T follicular helper cell (primary cell): ENCODE data around the gene CRLF1.

Experiments
- DNase-seq: peaks from one replicate; pipeline ENCODE4 v3.0.0-alpha.2; 2020; ENCODE audit warnings: low read depth
- total RNA-seq, 2 experiments: gene quantifications; one replicate each; lab custom pipeline; 2026; lab: John Stamatoyannopoulos, UW

CRLF1 gene
- total RNA-seq, result 0 to 0.09 reads per million in 2 experiments

- DNase-seq, result no peak
Measured at GRCh38 chr19:18606281-18607225, at the start of gene CRLF1. TSS of gene CRLF1 (minus strand) at chr19:18606799. CDS start at chr19:18606656, 143 bp downstream.

- no peak for DNase-seq
Measured at GRCh38 chr19:18655173-18655844, 48.7 kb upstream of the CRLF1 start.

- DNase-seq, result no peak
Measured at GRCh38 chr19:18654469-18654868, 47.9 kb upstream of the CRLF1 start.

- no peak for DNase-seq
Measured at GRCh38 chr19:18653853-18654252, 47.3 kb upstream of the CRLF1 start.

GRCh38 chr19:18651733-18652132, 45.1 kb upstream of the CRLF1 start:
- DNase-seq, result no peak

- no peak for DNase-seq
Measured at GRCh38 chr19:18651300-18651699, 44.7 kb upstream of the CRLF1 start.

- DNase-seq, result no peak
Measured at GRCh38 chr19:18650468-18651041, 44.0 kb upstream of the CRLF1 start.

GRCh38 chr19:18650021-18650390, 43.4 kb upstream of the CRLF1 start:
- no peak for DNase-seq

- no peak for DNase-seq
Measured at GRCh38 chr19:18649371-18650020, 42.9 kb upstream of the CRLF1 start.

GRCh38 chr19:18648973-18649315, 42.3 kb upstream of the CRLF1 start:
- no peak for DNase-seq

GRCh38 chr19:18647807-18648206, 41.2 kb upstream of the CRLF1 start:
- DNase-seq, result no peak

- no peak for DNase-seq
Measured at GRCh38 chr19:18647371-18647767, 40.8 kb upstream of the CRLF1 start.

GRCh38 chr19:18646535-18647370, 40.2 kb upstream of the CRLF1 start:
- DNase-seq, result no peak

GRCh38 chr19:18645035-18645511, 38.5 kb upstream of the CRLF1 start:
- DNase-seq, result no peak

GRCh38 chr19:18644196-18645034, 37.8 kb upstream of the CRLF1 start:
- no peak for DNase-seq

GRCh38 chr19:18639706-18640243, 33.2 kb upstream of the CRLF1 start:
- DNase-seq, result no peak

GRCh38 chr19:18637673-18638630, 31.4 kb upstream of the CRLF1 start:
- DNase-seq, result no peak

GRCh38 chr19:18636969-18637629, 30.5 kb upstream of the CRLF1 start, which contains the start of gene KLHL26:
TSS of gene KLHL26 (plus strand) at chr19:18637028. CDS start at chr19:18637055, 27 bp downstream.
- DNase-seq, result no peak
